GM18502 (cell line): Measurements from ENCODE around the gene GBP7.
A peak's percentile ranks its signal among the peaks of the same experiment; 100 is the strongest.
"Not testable (repeated sequence)": the region's sequence is repeated elsewhere in the genome, so short reads cannot be mapped to it uniquely, and the experiment has no call there.

Source experiments
- ATAC-seq: cut with Tn5 transposase; IDR thresholded peaks from one replicate; pipeline ENCODE4 v1.9.1; 2021; ENCODE audit warnings: mild to moderate bottlenecking; ENCODE audit not compliant: unreplicated experiment, poor library complexity

GBP7 gene, protein sequence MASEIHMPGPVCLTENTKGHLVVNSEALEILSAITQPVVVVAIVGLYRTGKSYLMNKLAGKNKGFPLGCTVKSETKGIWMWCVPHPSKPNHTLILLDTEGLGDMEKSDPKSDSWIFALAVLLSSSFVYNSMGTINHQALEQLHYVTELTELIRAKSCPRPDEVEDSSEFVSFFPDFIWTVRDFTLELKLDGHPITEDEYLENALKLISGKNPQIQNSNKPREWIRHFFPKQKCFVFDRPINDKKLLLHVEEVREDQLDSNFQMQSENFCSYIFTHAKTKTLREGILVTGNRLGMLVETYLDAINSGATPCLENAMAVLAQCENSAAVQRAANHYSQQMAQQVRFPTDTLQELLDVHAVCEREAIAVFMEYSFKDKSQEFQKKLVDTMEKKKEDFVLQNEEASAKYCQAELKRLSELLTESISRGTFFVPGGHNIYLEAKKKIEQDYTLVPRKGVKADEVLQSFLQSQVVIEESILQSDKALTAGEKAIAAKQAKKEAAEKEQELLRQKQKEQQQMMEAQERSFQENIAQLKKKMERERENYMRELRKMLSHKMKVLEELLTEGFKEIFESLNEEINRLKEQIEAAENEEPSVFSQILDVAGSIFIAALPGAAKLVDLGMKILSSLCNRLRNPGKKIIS

DNA sequence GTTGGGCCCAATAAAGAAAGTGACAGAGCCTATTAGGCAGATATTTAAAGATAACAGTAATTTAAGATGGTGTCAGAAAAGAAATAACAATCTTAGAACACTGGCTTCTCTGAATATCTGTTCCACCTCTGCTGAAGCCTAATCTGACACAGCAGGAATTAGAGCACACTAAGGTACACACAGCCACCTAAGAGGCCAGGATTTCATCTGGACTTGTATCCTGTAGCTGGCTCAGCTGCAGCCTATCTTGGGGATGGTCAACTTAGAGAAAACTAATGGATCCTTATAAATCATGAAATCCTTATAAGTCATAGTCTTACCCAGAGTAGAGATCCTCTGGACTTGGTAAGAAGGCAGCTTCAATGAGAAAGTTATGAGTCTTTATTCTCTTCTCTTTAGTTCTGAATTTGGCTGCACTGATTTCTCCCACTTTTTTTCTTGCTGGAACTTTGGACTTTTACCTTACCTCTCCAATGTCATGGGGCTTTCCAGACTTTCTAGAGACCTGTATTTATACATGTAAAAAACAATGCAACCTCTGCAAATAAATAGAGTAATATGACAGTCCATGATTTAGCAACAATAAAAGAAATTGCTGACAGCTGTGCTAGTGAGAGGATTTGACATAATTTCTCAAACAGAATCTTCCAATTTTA is at the start of gene GBP7:
TSS of gene GBP7 (minus strand) at position 403 of the 656 bp plus-strand sequence. CDS start 4,068 bp downstream, outside the sequence.
- no peak for ATAC-seq

DNA sequence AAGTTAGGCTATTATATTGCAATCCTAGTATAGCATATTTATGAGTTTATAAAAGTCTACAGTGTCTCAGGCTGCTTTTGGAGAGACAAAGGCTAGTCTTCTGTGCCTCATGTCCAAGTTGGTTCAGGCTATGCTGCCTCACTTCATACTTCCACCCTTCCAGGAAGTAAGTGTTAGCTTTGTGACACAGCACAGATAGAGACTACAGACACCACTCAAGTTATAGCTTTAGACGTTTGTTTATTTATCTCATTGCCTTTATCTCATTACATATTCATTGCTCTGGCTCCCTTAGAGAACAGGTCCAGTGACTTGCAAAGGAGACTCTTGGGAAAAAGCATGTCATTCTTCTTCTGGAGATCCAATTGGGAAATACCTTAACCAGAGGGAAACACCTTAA is 45.5 kb upstream of the GBP7 start:
- ATAC-seq = no peak

DNA sequence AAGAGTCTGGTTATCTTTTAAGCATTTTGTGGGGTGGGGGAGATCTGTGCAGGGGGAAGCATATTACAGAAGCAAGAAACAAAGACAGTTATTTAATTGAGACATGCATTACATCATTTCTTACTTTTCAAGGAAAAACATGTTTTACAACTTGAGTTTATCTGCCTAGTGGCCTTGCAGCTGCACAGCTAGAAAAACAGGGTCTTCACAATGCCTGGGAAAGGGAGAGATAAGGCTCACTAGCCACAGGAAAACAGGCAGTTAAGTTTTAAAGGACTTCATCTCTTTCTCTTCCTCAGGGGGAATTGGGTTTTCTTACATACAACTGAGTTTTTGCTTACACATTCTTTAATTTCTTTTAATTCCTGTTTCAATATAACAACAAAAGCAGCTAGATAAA is 44.0 kb upstream of the GBP7 start:
- ATAC-seq = not testable (repeated sequence)

DNA sequence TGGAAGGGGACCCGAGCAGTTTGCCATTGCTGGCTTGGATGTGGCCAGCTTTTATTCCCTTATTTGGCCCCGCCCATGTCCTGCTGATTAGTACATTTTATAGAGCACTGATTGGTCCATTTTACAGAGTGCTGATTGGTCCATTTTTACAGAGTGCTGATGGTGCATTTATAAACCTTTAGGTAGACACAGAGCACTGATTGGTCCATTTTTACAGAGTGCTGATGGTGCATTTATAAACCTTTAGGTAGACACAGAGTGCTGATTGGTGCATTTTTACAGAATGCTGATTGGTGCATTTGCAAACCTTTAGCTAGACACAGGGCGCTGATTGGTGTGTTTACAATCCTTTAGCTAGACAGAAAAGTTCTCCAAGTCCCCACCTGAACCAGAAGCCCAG is 43.1 kb upstream of the GBP7 start:
- ATAC-seq = not testable (repeated sequence)

DNA sequence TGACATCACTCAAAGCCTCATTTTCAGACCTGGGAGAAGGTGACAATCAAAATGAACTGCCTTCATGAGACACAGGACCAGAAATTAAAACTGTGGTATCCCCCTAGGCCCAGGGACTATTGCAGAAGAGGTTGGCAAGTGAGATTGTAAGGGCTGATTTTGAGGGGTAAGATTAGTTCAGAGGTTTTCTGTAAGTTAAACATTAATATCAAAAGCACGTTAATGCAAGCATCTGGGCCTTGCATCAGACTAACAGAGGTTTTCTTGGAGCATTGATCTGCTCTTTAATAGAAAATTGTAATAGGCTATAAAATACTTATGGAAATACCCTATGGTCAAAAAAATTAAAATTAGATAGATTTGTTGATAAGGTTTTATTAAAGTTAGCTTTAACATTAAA is 37.5 kb upstream of the GBP7 start:
- ATAC-seq = no peak

DNA sequence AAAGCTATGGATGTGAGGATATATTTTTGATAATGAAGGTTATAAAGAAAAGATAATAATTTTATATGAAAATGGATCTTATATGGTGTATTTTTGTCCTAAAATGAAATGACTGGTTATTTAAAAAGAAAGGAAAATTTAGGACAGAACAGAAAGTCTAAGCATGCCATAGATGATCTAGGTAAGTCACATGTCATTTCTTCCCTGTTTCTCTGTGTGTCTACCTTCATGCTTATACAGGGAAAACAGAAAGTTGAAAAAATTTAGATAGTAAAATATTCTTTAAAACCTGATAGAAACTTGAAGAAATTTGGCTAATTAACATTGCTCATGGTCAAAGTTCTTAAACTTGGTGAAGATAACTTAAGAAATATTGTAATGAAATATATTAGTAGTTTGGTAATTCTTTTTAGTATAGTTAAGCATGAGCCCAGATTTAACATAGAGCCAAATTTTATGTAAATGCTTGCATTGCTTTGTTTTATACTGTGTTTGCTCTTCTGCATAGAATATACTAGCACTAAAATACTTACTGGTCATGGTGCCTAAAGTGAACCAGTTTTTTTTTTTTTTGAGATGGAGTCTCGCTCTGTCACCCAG is 35.3 kb upstream of the GBP7 start:
- ATAC-seq = no peak

DNA sequence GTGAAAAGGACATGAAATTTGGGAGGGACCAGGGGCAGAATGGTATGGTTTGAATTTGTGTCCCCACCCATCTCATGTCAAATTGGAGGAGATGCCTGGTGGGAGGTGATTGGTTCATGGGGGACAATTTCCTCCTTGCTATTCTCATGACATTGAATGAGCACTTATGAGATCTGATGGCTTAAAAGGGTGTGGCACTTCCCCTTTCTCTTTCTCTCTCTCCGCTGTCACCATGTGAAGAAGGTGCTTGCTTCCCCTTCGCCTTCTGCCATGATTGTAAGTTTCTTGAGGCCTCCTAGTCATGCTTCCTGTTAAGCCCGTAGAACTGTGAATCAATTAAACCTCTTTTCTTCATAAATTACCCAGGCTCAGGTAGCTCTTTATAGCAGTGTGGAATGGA is 30.6 kb upstream of the GBP7 start:
- no peak for ATAC-seq

DNA sequence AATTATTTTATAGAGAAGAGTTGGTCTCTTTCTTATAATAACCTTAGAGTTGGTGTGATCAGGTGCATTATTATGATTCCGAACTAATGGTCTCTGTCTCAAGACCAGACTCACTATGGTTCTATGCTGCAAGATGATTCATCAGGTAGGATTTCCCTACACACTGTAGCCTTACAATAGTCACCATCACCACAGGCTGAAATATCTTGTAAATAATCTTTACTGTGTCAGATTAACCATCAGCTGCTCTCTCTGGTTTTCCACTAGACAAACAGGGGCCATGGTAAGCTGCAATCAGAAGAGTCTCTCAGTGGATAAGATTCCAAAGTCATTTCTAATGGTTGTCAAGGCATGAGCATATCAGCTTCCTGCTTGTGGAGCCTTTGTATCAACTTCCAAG is 27.4 kb upstream of the GBP7 start:
- ATAC-seq = no peak

DNA sequence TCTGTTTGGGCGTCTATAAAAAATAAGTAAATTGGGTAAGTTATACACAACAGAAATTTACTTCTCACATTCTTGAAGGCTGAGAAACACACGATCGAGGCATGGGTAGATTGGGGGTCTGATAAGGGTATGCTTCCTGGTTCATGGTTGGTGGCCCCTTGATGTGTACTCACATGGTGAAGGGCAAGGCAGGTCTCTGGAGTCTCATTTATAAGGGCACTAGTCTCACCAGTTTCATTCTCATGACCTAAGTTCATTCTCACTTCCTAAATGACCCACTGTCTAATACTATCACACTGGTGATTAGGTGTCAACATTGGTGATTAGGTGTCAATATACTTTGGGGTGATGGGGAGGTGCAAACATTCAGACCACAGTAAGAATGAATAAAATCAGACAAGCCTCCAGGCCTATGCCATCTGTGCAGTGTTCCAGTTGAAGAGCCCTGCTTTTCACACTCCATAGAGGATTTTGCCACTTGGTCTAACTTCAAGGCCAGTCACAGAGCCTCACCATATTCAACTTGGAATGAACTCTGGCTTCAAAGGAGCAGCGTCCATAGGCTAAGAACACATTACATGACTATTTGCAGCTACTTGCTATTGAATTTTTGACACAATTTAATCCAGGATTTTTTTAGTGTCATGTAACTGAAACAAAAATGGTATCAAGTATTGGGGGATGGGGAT is 25.4 kb upstream of the GBP7 start:
- ATAC-seq = peak; percentile 61

DNA sequence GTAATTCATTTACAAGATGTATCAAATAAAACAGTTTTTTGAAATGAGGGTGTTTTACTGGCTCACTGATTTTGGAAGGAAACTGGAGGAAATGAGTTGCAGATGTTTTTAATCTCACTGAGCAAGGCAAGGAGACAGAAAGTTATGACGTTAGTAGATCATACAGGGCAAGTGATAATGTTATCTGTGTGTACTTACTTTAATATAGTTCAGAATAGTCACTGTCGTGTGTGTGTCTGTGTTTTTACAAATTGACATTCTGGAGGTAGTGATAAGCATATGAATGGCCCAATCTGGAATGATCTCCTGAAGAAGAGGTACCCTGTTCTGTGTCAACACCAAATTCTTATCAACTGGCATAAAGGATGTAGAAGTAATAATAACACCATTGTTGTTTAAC is 24.9 kb upstream of the GBP7 start:
- ATAC-seq = no peak

DNA sequence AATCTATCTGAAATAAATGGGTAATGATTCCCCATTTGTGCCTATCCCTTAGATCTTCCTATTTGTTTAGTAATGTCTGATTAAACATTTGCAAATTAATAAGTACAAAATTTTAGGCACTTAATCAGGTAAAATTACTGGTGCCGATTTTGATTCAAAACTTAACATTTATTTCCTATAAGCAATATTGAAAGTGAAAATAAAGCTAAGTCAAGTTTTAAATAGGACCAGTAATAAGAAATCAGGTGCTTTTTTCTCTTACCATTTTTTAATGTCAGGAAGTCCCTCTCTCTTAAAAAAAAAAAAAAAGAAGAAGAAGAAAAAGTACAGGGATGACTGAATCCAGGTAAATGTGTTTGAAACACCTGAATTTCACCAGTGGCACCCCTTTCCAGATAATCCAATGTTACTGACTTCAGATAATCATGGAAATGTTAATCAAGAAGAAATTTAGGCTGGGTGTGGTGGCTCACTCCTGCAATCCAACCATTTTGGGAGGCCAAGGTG is 23.8 kb upstream of the GBP7 start:
- no peak for ATAC-seq

DNA sequence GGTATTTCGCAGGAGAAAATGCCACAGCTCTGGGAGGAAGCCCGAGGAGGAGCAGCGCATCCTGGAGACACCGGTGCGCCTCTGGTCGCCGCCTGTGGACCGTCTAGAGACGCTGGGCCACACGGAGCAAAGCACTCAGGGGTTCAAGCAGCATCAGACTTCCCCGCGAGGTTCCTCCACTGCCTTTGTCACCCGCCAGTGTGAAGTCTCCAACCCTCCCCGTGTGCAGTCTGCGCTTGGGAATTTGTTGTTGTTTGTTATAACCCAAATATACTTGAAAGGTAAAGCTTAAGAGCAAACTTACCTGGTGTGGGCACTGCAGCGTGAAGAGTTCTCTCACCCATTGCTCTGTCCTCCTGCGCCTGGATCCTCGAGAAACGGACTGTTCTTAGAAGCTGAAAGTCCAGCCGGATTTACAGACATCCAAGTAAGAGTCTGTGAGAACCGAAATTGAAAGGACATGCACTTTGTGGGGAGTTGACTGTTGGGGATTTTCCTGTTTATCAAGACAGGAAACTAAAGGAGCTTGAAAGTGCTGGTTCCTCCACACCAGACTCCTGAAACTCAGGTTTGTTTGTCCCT is 22.8 kb upstream of the GBP7 start, which contains the start of gene GBP4:
TSS of gene GBP4 (minus strand) at position 452 of the 582 bp plus-strand sequence. CDS start at position 344, 108 bp downstream.
- peak; percentile 67 for ATAC-seq

DNA sequence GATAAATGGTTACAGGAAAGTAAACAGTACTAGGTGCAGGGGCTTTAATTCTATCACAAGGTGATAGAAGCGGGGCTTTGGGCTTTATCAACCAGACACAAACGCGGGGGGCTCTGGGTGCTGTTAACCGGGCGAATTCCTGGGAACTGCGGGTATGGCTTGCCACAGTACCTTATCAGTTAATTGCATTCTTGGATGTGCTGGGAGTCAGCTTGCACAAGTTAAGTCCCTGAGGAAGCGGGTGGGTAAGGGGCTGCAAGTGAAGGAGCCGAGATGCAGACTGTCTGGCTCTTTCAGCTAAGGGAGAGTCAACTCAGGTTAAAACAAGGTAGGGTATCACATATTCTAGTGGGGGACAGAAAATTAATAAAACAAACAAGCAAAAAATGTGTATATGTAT is 22.3 kb upstream of the GBP7 start:
- no peak for ATAC-seq

DNA sequence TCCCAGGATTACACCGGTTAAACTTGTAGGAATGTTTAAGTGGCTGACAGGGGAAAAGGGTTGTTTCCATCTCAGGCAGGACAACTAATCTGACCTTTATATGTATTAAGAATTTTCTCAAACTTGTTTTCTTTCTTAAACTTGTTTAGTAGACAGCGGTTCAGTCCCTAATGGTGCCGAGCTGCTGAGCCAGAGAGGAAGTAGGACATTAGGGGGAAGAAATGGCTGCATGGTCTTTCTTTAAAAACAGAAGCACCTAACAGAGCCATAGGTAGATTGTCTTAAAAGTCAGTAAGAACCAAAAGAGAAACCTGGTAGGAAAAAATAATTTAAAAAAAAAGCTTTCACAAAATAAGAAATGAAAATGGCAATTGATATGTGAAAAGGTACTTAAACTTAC is 19.7 kb upstream of the GBP7 start:
- ATAC-seq = no peak

DNA sequence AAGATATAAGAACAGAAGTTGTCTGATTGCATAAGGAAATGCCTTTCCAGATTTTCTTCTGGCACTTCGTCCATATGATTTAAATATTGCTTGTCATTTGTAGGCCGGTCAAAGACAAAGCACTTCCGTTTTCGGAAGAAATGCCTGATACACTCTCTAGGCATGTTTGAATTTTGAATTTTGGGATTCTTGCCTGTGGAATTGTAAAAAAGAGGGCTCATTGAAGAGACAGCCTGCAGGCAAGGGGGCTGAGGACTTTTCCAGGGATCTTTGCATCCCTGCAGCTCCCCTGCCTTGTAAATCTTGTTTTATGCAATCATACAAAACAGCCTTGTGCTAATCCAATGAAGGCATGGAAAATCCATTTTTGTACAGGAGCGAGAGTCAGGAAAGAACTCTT is 15.5 kb upstream of the GBP7 start:
- ATAC-seq = no peak

DNA sequence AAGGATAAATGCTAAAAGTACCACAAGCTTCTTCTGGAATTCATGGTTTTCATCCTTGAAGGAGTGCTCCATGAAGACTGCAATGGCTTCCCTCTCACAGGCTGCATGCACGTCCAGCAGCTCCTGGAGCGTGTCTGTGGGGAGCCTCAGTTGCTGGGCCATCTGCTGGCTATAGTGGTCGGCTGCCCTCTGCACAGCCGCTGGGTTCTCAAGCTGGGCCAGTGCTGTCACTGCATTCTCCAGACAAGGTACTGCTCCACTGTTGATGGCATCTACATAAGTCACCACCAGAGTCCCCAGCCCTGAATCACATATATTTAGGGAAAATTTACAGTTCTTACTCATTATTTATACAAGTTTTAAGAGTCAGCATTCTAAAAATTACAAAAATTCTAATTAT is 14.2 kb upstream of the GBP7 start:
- ATAC-seq = no peak

DNA sequence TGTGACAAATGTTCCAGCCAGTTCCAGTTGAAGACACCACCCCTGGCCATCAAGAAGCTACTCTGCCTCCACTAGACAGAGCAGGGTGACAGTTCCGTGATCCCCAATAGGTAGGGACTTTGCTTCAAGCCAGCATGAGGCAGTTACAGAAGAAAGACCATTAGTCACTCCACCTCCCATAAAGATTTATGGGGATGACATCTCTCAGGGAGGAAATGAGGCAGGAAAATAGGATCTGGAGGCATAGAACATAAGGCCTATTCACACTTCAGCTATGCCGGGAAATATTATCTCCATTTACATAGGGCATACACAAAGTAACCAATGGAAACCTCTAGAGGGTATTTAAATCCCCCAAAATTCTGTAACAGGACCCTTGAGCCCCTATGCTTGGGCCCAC is 3.5 kb upstream of the GBP7 start:
- ATAC-seq = no peak

DNA sequence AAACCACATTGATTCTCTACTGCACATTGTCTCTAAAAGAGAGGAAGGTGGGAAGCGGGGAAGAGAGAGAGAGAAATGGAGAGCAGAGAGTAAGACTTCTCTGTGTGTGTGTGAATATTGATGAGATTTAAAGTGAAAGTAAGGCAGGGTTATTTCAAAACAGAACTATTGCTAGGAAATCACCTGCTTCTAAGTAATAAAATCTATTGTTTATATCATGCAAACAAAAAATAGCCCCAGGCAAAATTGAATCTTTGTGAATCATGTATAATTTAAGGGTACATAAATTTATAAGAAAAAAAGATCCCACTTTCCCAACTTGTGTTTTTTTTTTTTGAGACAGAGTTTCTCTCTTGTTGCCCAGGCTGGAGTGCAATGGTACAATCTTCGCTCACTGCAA is 1.2 kb upstream of the GBP7 start:
- ATAC-seq = no peak

DNA sequence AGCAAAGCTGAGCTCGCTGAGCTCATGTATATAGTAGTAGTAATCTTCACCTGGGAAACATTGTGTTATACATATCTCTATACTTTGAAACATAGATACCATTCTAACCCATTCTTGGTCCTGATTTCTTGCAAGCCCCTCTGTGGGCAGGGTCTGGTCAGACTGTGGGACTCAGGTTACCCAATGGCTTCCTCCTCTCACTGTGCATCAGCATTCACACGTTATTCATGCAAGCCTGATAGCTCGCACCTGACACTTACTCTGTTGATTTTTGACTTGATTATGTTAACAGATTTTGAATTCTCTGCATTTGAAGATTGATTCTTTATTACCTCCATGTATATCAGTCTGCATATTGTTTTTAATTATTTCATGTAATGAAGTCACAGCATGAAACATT is 1.3 kb downstream of the GBP7 start:
- no peak for ATAC-seq
